DND-41 (cell line): ENCODE data around the gene GRID2.

Experiments used
- CTCF ChIP-seq: IDR thresholded peaks from 2 replicates; pipeline ENCODE4 v1.5.1; 2012; ENCODE audit warnings: borderline replicate concordance, low read length, moderate library complexity, mild to moderate bottlenecking; ENCODE audit not compliant: poor library complexity, severe bottlenecking; ENCODE audit errors: extremely low read depth
- EZH2 ChIP-seq: IDR thresholded peaks from 3 replicates; pipeline ENCODE4 v1.6.1; 2012; ENCODE audit warnings: borderline replicate concordance, low read depth, mild to moderate bottlenecking, moderate library complexity, low read length, inconsistent platforms; ENCODE audit not compliant: severe bottlenecking

GRCh38 chr4:93029769-93030168, 726.0 kb downstream of the GRID2 start:
- TF ChIP-seq EZH2 (no peak), CTCF (no peak)
